Colon (tissue), 2 donors: ENCODE data around the gene SRCIN1.

Experiments used
- FAIRE-seq: peaks from 2 replicates; lab custom pipeline; 2012; peaks lifted over from hg19 to GRCh38; lab: Jason Lieb, UNC
- donor health status: control.
- donor health status: control.

SRCIN1 gene

GRCh38 chr17:38561416-38562214 lies 44.1 kb downstream of the SRCIN1 start:
- FAIRE-seq, result no peak

- no peak for FAIRE-seq
Measured at GRCh38 chr17:38560503-38561318, 45.0 kb downstream of the SRCIN1 start.

GRCh38 chr17:38559880-38560230 lies 45.9 kb downstream of the SRCIN1 start:
- FAIRE-seq, result no peak

- FAIRE-seq, result no peak
Measured at GRCh38 chr17:38559051-38559879, 46.5 kb downstream of the SRCIN1 start.

- FAIRE-seq, result no peak
Measured at GRCh38 chr17:38558728-38559050, 47.1 kb downstream of the SRCIN1 start.

GRCh38 chr17:38557836-38558727 lies 47.7 kb downstream of the SRCIN1 start:
- FAIRE-seq, result no peak

- no peak for FAIRE-seq
Measured at GRCh38 chr17:38557396-38557795, 48.4 kb downstream of the SRCIN1 start.

- FAIRE-seq, result no peak
Measured at GRCh38 chr17:38556239-38556638, 49.5 kb downstream of the SRCIN1 start.

- FAIRE-seq, result no peak
Measured at GRCh38 chr17:38554430-38555350, 51.1 kb downstream of the SRCIN1 start.

- FAIRE-seq, result no peak
Measured at GRCh38 chr17:38552343-38552742, 53.4 kb downstream of the SRCIN1 start.

- no peak for FAIRE-seq
Measured at GRCh38 chr17:38551121-38551520, 54.6 kb downstream of the SRCIN1 start.

- FAIRE-seq, result no peak
Measured at GRCh38 chr17:38550661-38551060, 55.1 kb downstream of the SRCIN1 start.

- no peak for FAIRE-seq
Measured at GRCh38 chr17:38549285-38549684, 56.5 kb downstream of the SRCIN1 start.

- FAIRE-seq, result no peak
Measured at GRCh38 chr17:38547444-38547843, 58.3 kb downstream of the SRCIN1 start.

GRCh38 chr17:38546396-38546795 lies 59.4 kb downstream of the SRCIN1 start:
- FAIRE-seq, result no peak

- no peak for FAIRE-seq
Measured at GRCh38 chr17:38545531-38546225, 60.1 kb downstream of the SRCIN1 start.

- FAIRE-seq, result no peak
Measured at GRCh38 chr17:38544839-38545209, 60.9 kb downstream of the SRCIN1 start.

GRCh38 chr17:38544175-38544838 lies 61.4 kb downstream of the SRCIN1 start:
- no peak for FAIRE-seq

- FAIRE-seq, result no peak
Measured at GRCh38 chr17:38543403-38544174, 62.2 kb downstream of the SRCIN1 start.
